Measurements from ENCODE around the gene TMED3.
A peak's percentile ranks its signal among the peaks of the same experiment; 100 is the strongest.

The TMED3 gene

DNA sequence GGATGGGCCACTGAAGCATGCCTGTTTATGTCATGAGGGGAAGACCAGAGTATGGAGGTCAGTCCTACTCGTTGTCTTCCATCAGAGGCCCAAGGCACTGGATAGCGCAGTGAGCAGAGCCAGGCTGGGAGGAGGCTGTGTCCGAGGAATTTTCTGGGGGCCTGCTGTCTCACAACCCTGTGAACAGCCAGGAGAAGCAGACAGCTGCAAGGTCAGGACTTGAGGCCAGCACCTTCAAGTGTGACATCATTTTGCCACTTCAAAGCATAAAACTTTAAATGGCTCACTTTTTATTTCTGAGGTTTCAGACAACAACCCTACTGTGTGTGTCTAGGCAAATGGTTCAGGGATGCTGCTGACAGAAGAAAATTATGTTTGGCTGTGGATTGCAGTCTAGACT lies 47.2 kb downstream of the TMED3 start:
- ATAC-seq: no peak
- TF ChIP-seq OSR1 (CRISPR knock-in tag; IDR thresholded peaks at IDR 0.05): no peak
- TF ChIP-seq ZNF8 (CRISPR knock-in tag; IDR thresholded peaks at IDR 0.05): no peak
- no peak for TF ChIP-seq ZFP3 (CRISPR knock-in tag; IDR thresholded peaks at IDR 0.05)
- TF ChIP-seq BACH2 (CRISPR knock-in tag; IDR thresholded peaks at IDR 0.05; ENCODE audit: borderline replicate concordance): no peak

DNA sequence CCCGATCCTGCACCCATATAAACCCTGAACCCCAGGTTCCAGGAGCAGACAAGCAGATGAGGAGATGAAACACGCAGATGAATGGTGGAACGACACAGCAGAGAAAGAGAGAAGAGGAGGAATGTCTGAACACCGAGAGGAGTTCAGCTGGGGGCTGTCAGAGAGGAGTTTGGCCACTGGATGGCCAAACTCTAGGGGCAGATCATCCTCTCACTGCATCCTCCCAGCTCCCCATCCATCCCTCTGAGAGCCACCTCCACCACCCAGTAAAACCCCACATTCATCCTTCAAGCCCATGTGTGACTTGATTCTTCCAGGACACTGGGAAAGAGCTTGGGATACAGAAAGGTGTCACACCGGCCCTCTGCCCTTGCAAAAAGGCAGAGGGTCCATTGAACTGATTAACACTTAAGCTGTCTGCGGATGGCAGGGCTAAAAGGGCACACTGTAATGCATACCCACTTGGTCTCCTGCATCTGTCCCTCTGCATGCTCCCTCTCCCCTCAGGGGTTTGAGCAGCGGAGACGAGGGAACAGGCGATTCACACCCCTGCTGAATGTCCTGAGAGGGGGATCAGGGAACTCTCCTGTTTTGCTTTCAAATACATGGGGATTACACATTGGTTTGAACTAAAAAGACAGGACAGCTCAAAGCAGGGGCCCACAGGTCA lies 53.8 kb downstream of the TMED3 start:
- peak; percentile 20; the same call in 2 of the 3 replicates for ATAC-seq
- TF ChIP-seq ARNTL (CRISPR knock-in tag; IDR thresholded peaks at IDR 0.05; ENCODE audit: borderline replicate concordance, low read depth) (no peak), PPARA (CRISPR knock-in tag; IDR thresholded peaks at IDR 0.05; ENCODE audit: borderline replicate concordance) (no peak), ZNF70 (CRISPR knock-in tag; IDR thresholded peaks at IDR 0.05) (no peak), ZFP3 (CRISPR knock-in tag; IDR thresholded peaks at IDR 0.05) (no peak), TCF4 (CRISPR knock-in tag; IDR thresholded peaks at IDR 0.05; ENCODE audit: borderline replicate concordance) (no peak), TOX (CRISPR knock-in tag; IDR thresholded peaks at IDR 0.05; ENCODE audit: borderline replicate concordance) (no peak), ESRRG (CRISPR knock-in tag; IDR thresholded peaks at IDR 0.05) (no peak), ZNF565 (CRISPR knock-in tag; conservative IDR thresholded peaks at IDR 0.05; ENCODE audit: low read depth) (no peak), CSDC2 (CRISPR knock-in tag; IDR thresholded peaks at IDR 0.05) (no peak), OSR1 (CRISPR knock-in tag; IDR thresholded peaks at IDR 0.05) (no peak), ZC3H10 (CRISPR knock-in tag; IDR thresholded peaks at IDR 0.05) (no peak), ZFP30 (CRISPR knock-in tag; IDR thresholded peaks at IDR 0.05) (no peak), BACH2 (CRISPR knock-in tag; IDR thresholded peaks at IDR 0.05; ENCODE audit: borderline replicate concordance) (no peak)
- TF ChIP-seq, protein P1, sequence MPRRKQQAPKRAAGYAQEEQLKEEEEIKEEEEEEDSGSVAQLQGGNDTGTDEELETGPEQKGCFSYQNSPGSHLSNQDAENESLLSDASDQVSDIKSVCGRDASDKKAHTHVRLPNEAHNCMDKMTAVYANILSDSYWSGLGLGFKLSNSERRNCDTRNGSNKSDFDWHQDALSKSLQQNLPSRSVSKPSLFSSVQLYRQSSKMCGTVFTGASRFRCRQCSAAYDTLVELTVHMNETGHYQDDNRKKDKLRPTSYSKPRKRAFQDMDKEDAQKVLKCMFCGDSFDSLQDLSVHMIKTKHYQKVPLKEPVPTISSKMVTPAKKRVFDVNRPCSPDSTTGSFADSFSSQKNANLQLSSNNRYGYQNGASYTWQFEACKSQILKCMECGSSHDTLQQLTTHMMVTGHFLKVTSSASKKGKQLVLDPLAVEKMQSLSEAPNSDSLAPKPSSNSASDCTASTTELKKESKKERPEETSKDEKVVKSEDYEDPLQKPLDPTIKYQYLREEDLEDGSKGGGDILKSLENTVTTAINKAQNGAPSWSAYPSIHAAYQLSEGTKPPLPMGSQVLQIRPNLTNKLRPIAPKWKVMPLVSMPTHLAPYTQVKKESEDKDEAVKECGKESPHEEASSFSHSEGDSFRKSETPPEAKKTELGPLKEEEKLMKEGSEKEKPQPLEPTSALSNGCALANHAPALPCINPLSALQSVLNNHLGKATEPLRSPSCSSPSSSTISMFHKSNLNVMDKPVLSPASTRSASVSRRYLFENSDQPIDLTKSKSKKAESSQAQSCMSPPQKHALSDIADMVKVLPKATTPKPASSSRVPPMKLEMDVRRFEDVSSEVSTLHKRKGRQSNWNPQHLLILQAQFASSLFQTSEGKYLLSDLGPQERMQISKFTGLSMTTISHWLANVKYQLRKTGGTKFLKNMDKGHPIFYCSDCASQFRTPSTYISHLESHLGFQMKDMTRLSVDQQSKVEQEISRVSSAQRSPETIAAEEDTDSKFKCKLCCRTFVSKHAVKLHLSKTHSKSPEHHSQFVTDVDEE (CRISPR knock-in tag; IDR thresholded peaks at IDR 0.05): no peak
- TF ChIP-seq, protein P2, sequence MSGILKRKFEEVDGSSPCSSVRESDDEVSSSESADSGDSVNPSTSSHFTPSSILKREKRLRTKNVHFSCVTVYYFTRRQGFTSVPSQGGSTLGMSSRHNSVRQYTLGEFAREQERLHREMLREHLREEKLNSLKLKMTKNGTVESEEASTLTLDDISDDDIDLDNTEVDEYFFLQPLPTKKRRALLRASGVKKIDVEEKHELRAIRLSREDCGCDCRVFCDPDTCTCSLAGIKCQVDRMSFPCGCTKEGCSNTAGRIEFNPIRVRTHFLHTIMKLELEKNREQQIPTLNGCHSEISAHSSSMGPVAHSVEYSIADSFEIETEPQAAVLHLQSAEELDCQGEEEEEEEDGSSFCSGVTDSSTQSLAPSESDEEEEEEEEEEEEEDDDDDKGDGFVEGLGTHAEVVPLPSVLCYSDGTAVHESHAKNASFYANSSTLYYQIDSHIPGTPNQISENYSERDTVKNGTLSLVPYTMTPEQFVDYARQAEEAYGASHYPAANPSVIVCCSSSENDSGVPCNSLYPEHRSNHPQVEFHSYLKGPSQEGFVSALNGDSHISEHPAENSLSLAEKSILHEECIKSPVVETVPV (CRISPR knock-in tag; IDR thresholded peaks at IDR 0.05): no peak
- TF ChIP-seq, protein P3, sequence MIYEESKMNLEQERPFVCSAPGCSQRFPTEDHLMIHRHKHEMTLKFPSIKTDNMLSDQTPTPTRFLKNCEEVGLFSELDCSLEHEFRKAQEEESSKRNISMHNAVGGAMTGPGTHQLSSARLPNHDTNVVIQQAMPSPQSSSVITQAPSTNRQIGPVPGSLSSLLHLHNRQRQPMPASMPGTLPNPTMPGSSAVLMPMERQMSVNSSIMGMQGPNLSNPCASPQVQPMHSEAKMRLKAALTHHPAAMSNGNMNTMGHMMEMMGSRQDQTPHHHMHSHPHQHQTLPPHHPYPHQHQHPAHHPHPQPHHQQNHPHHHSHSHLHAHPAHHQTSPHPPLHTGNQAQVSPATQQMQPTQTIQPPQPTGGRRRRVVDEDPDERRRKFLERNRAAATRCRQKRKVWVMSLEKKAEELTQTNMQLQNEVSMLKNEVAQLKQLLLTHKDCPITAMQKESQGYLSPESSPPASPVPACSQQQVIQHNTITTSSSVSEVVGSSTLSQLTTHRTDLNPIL (CRISPR knock-in tag; IDR thresholded peaks at IDR 0.05; ENCODE audit: low read depth): no peak
- TF ChIP-seq, protein P4, sequence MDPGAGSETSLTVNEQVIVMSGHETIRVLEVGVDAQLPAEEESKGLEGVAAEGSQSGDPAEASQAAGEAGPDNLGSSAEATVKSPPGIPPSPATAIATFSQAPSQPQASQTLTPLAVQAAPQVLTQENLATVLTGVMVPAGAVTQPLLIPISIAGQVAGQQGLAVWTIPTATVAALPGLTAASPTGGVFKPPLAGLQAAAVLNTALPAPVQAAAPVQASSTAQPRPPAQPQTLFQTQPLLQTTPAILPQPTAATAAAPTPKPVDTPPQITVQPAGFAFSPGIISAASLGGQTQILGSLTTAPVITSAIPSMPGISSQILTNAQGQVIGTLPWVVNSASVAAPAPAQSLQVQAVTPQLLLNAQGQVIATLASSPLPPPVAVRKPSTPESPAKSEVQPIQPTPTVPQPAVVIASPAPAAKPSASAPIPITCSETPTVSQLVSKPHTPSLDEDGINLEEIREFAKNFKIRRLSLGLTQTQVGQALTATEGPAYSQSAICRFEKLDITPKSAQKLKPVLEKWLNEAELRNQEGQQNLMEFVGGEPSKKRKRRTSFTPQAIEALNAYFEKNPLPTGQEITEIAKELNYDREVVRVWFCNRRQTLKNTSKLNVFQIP (CRISPR knock-in tag; IDR thresholded peaks at IDR 0.05; ENCODE audit: borderline replicate concordance, low read depth): no peak
- TF ChIP-seq, protein P5, sequence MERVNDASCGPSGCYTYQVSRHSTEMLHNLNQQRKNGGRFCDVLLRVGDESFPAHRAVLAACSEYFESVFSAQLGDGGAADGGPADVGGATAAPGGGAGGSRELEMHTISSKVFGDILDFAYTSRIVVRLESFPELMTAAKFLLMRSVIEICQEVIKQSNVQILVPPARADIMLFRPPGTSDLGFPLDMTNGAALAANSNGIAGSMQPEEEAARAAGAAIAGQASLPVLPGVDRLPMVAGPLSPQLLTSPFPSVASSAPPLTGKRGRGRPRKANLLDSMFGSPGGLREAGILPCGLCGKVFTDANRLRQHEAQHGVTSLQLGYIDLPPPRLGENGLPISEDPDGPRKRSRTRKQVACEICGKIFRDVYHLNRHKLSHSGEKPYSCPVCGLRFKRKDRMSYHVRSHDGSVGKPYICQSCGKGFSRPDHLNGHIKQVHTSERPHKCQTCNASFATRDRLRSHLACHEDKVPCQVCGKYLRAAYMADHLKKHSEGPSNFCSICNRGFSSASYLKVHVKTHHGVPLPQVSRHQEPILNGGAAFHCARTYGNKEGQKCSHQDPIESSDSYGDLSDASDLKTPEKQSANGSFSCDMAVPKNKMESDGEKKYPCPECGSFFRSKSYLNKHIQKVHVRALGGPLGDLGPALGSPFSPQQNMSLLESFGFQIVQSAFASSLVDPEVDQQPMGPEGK (CRISPR knock-in tag; IDR thresholded peaks at IDR 0.05; ENCODE audit: borderline replicate concordance): no peak

DNA sequence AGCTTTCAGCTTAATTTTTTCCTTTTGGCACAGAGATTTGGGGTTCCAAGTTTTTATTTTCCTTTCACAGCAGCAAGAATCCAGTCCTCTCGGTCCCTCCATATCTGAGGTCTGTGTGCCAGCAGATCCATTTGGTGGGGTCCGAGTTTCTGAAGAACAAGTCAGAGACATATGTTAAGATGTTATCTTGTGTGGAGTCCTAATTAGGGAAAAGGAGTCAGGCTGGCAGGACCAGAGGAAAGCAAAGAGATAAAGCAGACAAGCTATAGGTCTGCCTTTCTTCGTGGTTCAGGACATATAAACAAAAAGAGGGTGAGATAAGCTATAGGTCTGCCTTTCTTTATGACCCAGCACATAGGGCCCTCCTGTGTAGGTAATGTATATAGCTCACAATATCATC lies 54.9 kb downstream of the TMED3 start:
- peak; percentile 58 for ATAC-seq
- TF ChIP-seq BACH2 (CRISPR knock-in tag; IDR thresholded peaks at IDR 0.05; ENCODE audit: borderline replicate concordance): no peak
- TF ChIP-seq ISL1 (CRISPR knock-in tag; IDR thresholded peaks at IDR 0.05): peak; percentile 84
- peak; percentile 47; the same call in 1 of the 2 replicates for TF ChIP-seq TCF4 (CRISPR knock-in tag; IDR thresholded peaks at IDR 0.05; ENCODE audit: borderline replicate concordance)

Measured in SK-N-SH treated with all-trans-retinoic acid at 6 μM for 48 hours (cell line).